Transverse colon (tissue), 4 donors: Measurements from ENCODE around the gene TIMP3. TPM values are rescaled to one million over a fixed set of nuclear protein-coding genes. Genes with fewer than 3 reads are reported as not detected.

Source experiments
- DNase-seq: peaks from one replicate; pipeline ENCODE4 v3.0.0-alpha.2; 2019
- H3K27ac ChIP-seq, 4 donors: fragments of 200-600 bp; sonication (generic); 2 replicates each; pipeline ENCODE4 v1.5.1; 2016 to 2018; ENCODE audit warnings: inconsistent platforms in 4 of 4
- H3K27me3 ChIP-seq: fragments of 200-600 bp; sonication (generic); 2 replicates; pipeline ENCODE4 v1.5.1; 2017; ENCODE audit warnings: inconsistent platforms
- H3K36me3 ChIP-seq, 4 donors: fragments of 200-600 bp; sonication (generic); 2 replicates each; pipeline ENCODE4 v1.5.1; 2017 to 2019; ENCODE audit warnings: inconsistent platforms in 4 of 4
- H3K4me1 ChIP-seq, 4 donors: fragments of 200-600 bp; sonication (generic); 2 replicates each; pipeline ENCODE4 v1.5.1; 2017 to 2020; ENCODE audit warnings: inconsistent platforms in 4 of 4
- H3K4me3 ChIP-seq, 4 donors: fragments of 200-600 bp; sonication (generic); 1 replicate in 1 of 4; 2 replicates in 3 of 4; pipeline versions ENCODE4 v1.5.1 to v1.6.1; 2017 to 2019; ENCODE audit warnings: inconsistent platforms in 4 of 4
- H3K9me3 ChIP-seq, 2 donors: fragments of 200-600 bp; sonication (generic); 2 replicates each; pipeline ENCODE4 v1.5.1; 2017 to 2019; ENCODE audit warnings: inconsistent platforms in 2 of 2
- CTCF ChIP-seq, 5 experiments: fragments of 200-600 bp in 3 of 5; fragments of 450-650 bp in 2 of 5; sonication (generic) in 3 of 5; IDR thresholded peaks; 1 replicate in 2 of 5; 2 replicates in 3 of 5; pipeline ENCODE4 v1.5.1; 2016 to 2017; ENCODE audit warnings: antibody characterized with exemption in 5 of 5, inconsistent platforms in 3 of 5, mild to moderate bottlenecking in 2 of 5, moderate library complexity in 1 of 5
- EP300 ChIP-seq: sonication (generic); formaldehyde crosslinking; IDR thresholded peaks from one replicate; pipeline ENCODE4 v1.6.1; 2017; ENCODE audit warnings: antibody characterized with exemption, low read depth
- POLR2A ChIP-seq: fragments of 450-650 bp; IDR thresholded peaks from one replicate; pipeline ENCODE4 v1.6.1; 2016; ENCODE audit warnings: antibody characterized with exemption, mild to moderate bottlenecking, moderate library complexity
- POLR2AphosphoS5 ChIP-seq, 3 donors: sonication (generic); formaldehyde crosslinking; IDR thresholded peaks; one replicate each; pipeline ENCODE4 v1.6.1; 2016; ENCODE audit warnings: antibody characterized with exemption in 3 of 3
- WGBS, 2 donors: methylation state at CpG; one replicate each; pipeline ENCODE4 v1.1.5; 2018; ENCODE audit warnings: low coverage in 1 of 2; 5-methylcytosine and 5-hydroxymethylcytosine counted together
- in situ Hi-C, 4 donors: fragments of 200-750 bp; cut with MboI; loops; one replicate each; pipeline versions ENCODE4 v1.15.0 to v1.15.1; 2017; ENCODE audit warnings: low sequenced_read_pairs in 3 of 4, low pct_ligation_motif_present in 1 of 4, low pct_unique_long_range_greater_than_20kb in 1 of 4
- intact Hi-C: fragments of 100-400 bp; cut with DNase I; formaldehyde crosslinking; loops from one replicate; pipeline ENCODE4 v1.15.1; 2023; ENCODE audit warnings: low total_unique reads
- total RNA-seq, 4 donors: library from RNA; depleted of rRNA; stranded (reverse); fragments of >200 nt; gene quantifications; one replicate each; pipeline ENCODE4 v1.1.0, GENCODE V29; 2016

The TIMP3 gene
- total RNA-seq, 4 donors from 2014 or later: 49.7 to 158 (median 62.4) TPM

- Histone ChIP-seq H3K27ac (peak overlapping the region in 3 of 4 donors; percentile 8 to 49 (median 18)), H3K4me3 (no peak overlapping the region), H3K36me3 (no peaks in the 10 kb centered on the region), H3K4me1 (peaks cover 0 to 3% (median 0%) of the 10 kb centered on the region in 4 donors), H3K27me3 (peaks cover 8% of the 10 kb centered on the region), H3K9me3 (no peaks in the 10 kb centered on the region)
- no peak for DNase-seq
- intact Hi-C loops (no loop called here), in situ Hi-C loops (no loop called here)
- TF ChIP-seq EP300: no peak
- no peak for TF ChIP-seq CTCF (IDR thresholded peaks at IDR 0.05)
- no peak for TF ChIP-seq POLR2A
- TF ChIP-seq POLR2AphosphoS5 (IDR thresholded peaks at IDR 0.05): no peak
- WGBS, 2 donors: 25 to 65% methylated on average over 4 to 9 of the region's 9 CpGs
Measured at GRCh38 chr22:32761251-32761903, 40.1 kb upstream of the TIMP3 start.

GRCh38 chr22:32764330-32765131, 37.0 kb upstream of the TIMP3 start:
- Histone ChIP-seq H3K36me3 (no peaks in the 10 kb centered on the region), H3K4me3 (no peak overlapping the region), H3K27ac (peak overlapping the region; percentile 39 to 67 (median 47)), H3K27me3 (peaks cover 8% of the 10 kb centered on the region), H3K4me1 (peaks cover 0 to 3% (median 0%) of the 10 kb centered on the region in 4 donors), H3K9me3 (no peaks in the 10 kb centered on the region)
- in situ Hi-C loops: no loop called here
- DNase-seq: peak; percentile 22
- peak in 1 of 3 donors; percentile 40 for TF ChIP-seq POLR2AphosphoS5 (IDR thresholded peaks at IDR 0.05)
- TF ChIP-seq POLR2A: no peak
- intact Hi-C loops: no loop called here
- 71% methylated on average over 7 to 16 of the region's 16 CpGs for WGBS, 2 donors

DNA sequence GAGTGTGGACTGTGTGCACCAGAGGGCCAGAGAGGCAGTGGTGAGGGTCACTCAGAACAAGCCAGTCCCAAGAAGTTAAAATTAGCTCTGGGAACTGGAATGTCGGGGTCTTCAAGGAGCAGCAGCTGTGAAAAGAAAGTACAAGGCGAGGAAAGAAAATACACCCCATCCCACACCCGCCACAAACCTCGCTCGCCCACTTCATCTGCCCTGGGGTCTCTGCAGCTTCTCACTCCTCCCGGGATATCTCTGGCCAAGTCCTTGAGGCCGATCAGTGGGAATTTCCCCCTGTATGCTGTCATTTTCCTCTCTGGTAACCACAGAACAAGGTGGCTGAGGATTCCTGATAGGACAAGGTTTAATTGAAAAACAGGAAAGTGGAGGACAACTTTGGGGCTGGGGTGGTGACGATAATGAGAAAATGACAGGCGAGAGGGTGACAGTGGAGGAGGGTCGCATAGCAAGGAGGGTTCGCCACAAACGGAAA, 36.3 kb upstream of the TIMP3 start:
- Histone ChIP-seq H3K9me3 (no peaks in the 10 kb centered on the region), H3K4me3 (no peak overlapping the region), H3K27me3 (peaks cover 8% of the 10 kb centered on the region), H3K27ac (peak overlapping the region in 3 of 4 donors; percentile 39 to 67 (median 50)), H3K36me3 (no peaks in the 10 kb centered on the region), H3K4me1 (peaks cover 0 to 3% (median 0%) of the 10 kb centered on the region in 4 donors)
- intact Hi-C loops: no loop called here
- TF ChIP-seq EP300 (no peak), POLR2AphosphoS5 (IDR thresholded peaks at IDR 0.05) (no peak), POLR2A (no peak), CTCF (IDR thresholded peaks at IDR 0.05) (no peak)
- WGBS, 2 donors: 76 to 79% methylated on average over 7 to 12 of the region's 12 CpGs
- in situ Hi-C loops: no loop called here
- no peak for DNase-seq

GRCh38 chr22:32771756-32772155, 29.7 kb upstream of the TIMP3 start:
- H3K4me3 ChIP-seq: no peak overlapping the region
- no peak for TF ChIP-seq CTCF (IDR thresholded peaks at IDR 0.05)
- no peak for TF ChIP-seq POLR2A
- TF ChIP-seq EP300: no peak
- TF ChIP-seq POLR2AphosphoS5 (IDR thresholded peaks at IDR 0.05): no peak
- no peak overlapping the region for H3K27ac ChIP-seq
- no peaks in the 10 kb centered on the region for H3K36me3 ChIP-seq
- no peaks in the 10 kb centered on the region for H3K27me3 ChIP-seq
- intact Hi-C loops: no loop called here
- WGBS, 2 donors: 47 to 50% methylated on average over 3 to 4 of the region's 4 CpGs
- H3K4me1 ChIP-seq: no peaks in the 10 kb centered on the region
- DNase-seq: no peak
- H3K9me3 ChIP-seq: no peaks in the 10 kb centered on the region
- in situ Hi-C loops: no loop called here
